Kidney (tissue), 14 donors: ENCODE data around the gene LENG1. TPM values are rescaled to one million over a fixed set of nuclear protein-coding genes. Genes with fewer than 3 reads are reported as not detected.

Experiments
- DNase-seq, 5 donors: peaks; one replicate each; pipeline ENCODE4 v3.0.0-alpha.2; 2013 to 2020
- FAIRE-seq: peaks from 2 replicates; lab custom pipeline; 2012; peaks lifted over from hg19 to GRCh38; lab: Jason Lieb, UNC
- H3K27ac ChIP-seq, 2 donors: one replicate each; pipeline ENCODE4 v1.7.0; 2013; ENCODE audit warnings: low read depth in 2 of 2, low read length in 2 of 2, inconsistent platforms in 1 of 2
- H3K27me3 ChIP-seq: one replicate; pipeline ENCODE4 v1.7.1; 2013; ENCODE audit warnings: low read length, inconsistent platforms; ENCODE audit not compliant: control insufficient read depth, insufficient read depth
- H3K36me3 ChIP-seq, 3 donors: one replicate each; pipeline versions ENCODE4 v1.7.0 to v1.7.1; 2013; ENCODE audit warnings: low read length in 3 of 3, control low read depth in 1 of 3, inconsistent platforms in 1 of 3; ENCODE audit not compliant: insufficient read depth in 3 of 3, control insufficient read depth in 2 of 3
- H3K4me1 ChIP-seq, 3 donors: one replicate each; pipeline versions ENCODE4 v1.7.0 to v1.7.1; 2013; ENCODE audit warnings: low read length in 3 of 3, inconsistent platforms in 1 of 3, low read depth in 1 of 3; ENCODE audit not compliant: control insufficient read depth in 2 of 3, insufficient read depth in 2 of 3
- H3K4me3 ChIP-seq, 3 donors: one replicate each; pipeline versions ENCODE4 v1.7.0 to v1.8.1; 2013; ENCODE audit warnings: low read length in 3 of 3, control low read depth in 1 of 3, inconsistent platforms in 1 of 3
- H3K9ac ChIP-seq, 3 donors: one replicate each; pipeline versions ENCODE4 v1.7.0 to v1.7.1; 2013; ENCODE audit warnings: low read length in 3 of 3, control low read depth in 1 of 3, inconsistent platforms in 1 of 3
- H3K9me3 ChIP-seq, 3 donors: one replicate each; pipeline versions ENCODE4 v1.7.0 to v1.7.1; 2013; ENCODE audit warnings: low read length in 3 of 3, control low read depth in 1 of 3, inconsistent platforms in 1 of 3; ENCODE audit not compliant: control insufficient read depth in 2 of 3, insufficient read depth in 1 of 3
- CTCF ChIP-seq: IDR thresholded peaks from 3 replicates; pipeline ENCODE4 v1.5.1; 2012; ENCODE audit warnings: mild to moderate bottlenecking, moderate library complexity, borderline replicate concordance; ENCODE audit not compliant: insufficient read depth; ENCODE audit errors: extremely low read depth
- intact Hi-C: fragments of 100-400 bp; cut with DNase I; formaldehyde crosslinking; loops from one replicate; pipeline ENCODE4 v1.11.1; 2022
- polyA plus RNA-seq: library from polyadenylated mRNA; stranded (reverse); fragments of 350-450 nt; fragmentation: Illumina TruSeq; extraction: RNeasy Lipid Tissue Mini Kit (QIAGEN cat#74804); gene quantifications from one replicate; pipeline ENCODE4 v1.2.3, GENCODE V29; 2014; ENCODE audit warnings: low read depth, low replicate concordance; ENCODE audit not compliant: insufficient read depth
- total RNA-seq: library from RNA; stranded (reverse); fragmentation: NEBNext Ultra II Directional; extraction: Animal tissue kit (Norgen Biotek cat#: 25700); gene quantifications from one replicate; pipeline ENCODE4 v1.2.1, GENCODE V29; 2021
- donor health status: control.
- donor health status: control.
- donor health status: control.
- donor health status: control.
- donor health status: control.
- donor health status: DM: yes; HTN: yes; CAD: no.
- donor health status: Normal renal cell carcinoma (clear cell type).

LENG1 gene
- total and polyA plus RNA-seq, 2 donors from 2014 or later = 8.0 to 12.2 TPM

- Histone ChIP-seq H3K9ac (peak overlapping the region; percentile 54 to 63 (median 57)), H3K27me3 (no peaks in the 10 kb centered on the region), H3K36me3 (peaks cover 0 to 5% (median 0%) of the 10 kb centered on the region in 3 donors), H3K27ac (peak overlapping the region; percentile 84 to 88), H3K4me1 (peaks cover 0 to 30% (median 0%) of the 10 kb centered on the region in 3 donors), H3K9me3 (no peaks in the 10 kb centered on the region), H3K4me3 (peak overlapping the region; percentile 80 to 96 (median 87))
- DNase-seq = peak; percentile 100
- peak; percentile 100 for FAIRE-seq
- TF ChIP-seq CTCF = no peak
- intact Hi-C loops = no loop called here
Observed at GRCh38 chr19:54136864-54137698, 22.4 kb downstream of the LENG1 start.

GRCh38 chr19:54136086-54136863 is 23.2 kb downstream of the LENG1 start:
- Histone ChIP-seq H3K4me1 (peaks cover 0 to 27% (median 0%) of the 10 kb centered on the region in 3 donors), H3K9ac (peak overlapping the region; percentile 54 to 63 (median 57))

DNA sequence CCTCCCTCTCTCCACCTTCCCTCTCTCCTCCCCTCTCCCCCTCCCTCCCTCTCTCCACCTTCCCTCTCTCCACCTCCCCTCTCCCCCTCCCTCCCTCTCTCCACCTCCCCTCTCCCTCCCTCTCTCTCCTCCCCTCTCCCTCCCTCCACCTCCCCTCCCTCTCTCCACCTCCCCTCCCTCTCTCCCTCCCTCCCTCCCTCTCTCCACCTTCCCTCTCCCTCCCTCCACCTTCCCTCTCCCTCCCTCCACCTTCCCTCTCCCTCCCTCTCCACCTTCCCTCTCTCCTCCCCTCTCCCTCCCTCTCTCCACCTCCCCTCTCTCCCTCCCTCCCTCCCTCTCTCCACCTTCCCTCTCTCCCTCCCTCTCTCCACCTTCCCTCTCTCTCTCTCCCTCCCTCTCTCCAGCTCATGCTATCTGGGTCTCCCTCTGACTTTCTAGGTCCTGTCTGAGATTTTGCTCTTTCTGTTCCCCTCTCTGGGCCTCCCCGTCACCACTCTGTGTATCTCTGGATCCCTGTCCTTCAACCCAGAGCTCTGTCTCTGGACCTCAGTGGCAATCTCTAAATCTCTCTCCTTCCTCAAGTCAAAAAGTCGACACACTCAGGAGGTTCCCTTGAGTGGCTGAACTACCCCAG is 25.4 kb downstream of the LENG1 start:
- FAIRE-seq = no peak
- DNase-seq = no peak
- Histone ChIP-seq H3K36me3 (peaks cover 0 to 7% (median 6%) of the 10 kb centered on the region in 3 donors), H3K27ac (no peak overlapping the region), H3K9me3 (no peaks in the 10 kb centered on the region), H3K9ac (no peak overlapping the region), H3K27me3 (no peaks in the 10 kb centered on the region), H3K4me1 (peaks cover 0 to 14% (median 0%) of the 10 kb centered on the region in 3 donors), H3K4me3 (no peak overlapping the region)
- intact Hi-C loops = no loop called here
- TF ChIP-seq CTCF = no peak

More at GRCh38 chr19:54136086-54136863, 23.2 kb downstream of the LENG1 start:
- Histone ChIP-seq H3K4me3 (peak overlapping the region; percentile 80 to 96 (median 87)), H3K27me3 (no peaks in the 10 kb centered on the region), H3K36me3 (peaks cover 0 to 5% (median 0%) of the 10 kb centered on the region in 3 donors), H3K27ac (peak overlapping the region in 1 of 2 donors; percentile 12), H3K9me3 (no peaks in the 10 kb centered on the region)
- TF ChIP-seq CTCF = no peak
- intact Hi-C loops = no loop called here
- DNase-seq (peak in 3 of 5 donors; percentile 32 to 65 (median 55)), FAIRE-seq (no peak)
